BJ (cell line): ENCODE data around the gene FOXP2. TPM values are rescaled to one million over a fixed set of nuclear protein-coding genes. Genes with fewer than 3 reads are reported as not detected.

ENCODE experiments used
- CTCF ChIA-PET: fragments of 350-600 bp; formaldehyde crosslinking; extraction: SDS; loops from one replicate; lab custom pipeline; 2021; ENCODE audit warnings: antibody characterized with exemption, inconsistent platforms; lab: Yijun Ruan, JAX
- POLR2A ChIA-PET: fragments of 300-600 bp; sonication (Branson Sonifier 250); formaldehyde crosslinking; extraction: SDS; loops from one replicate; lab custom pipeline; 2021; ENCODE audit warnings: antibody characterized with exemption; lab: Charles Lee
- DNase-seq: peaks from one replicate; pipeline ENCODE4 v3.0.0-alpha.2; 2011; ENCODE audit warnings: low read depth
- H3K27me3 ChIP-seq: 2 replicates; pipeline ENCODE4 v1.6.0; 2011; ENCODE audit warnings: low read length; ENCODE audit not compliant: control insufficient read depth, insufficient read depth
- H3K36me3 ChIP-seq: 2 replicates; pipeline ENCODE4 v1.5.1; 2011; ENCODE audit warnings: low read length; ENCODE audit not compliant: control insufficient read depth, insufficient read depth
- H3K4me3 ChIP-seq: 2 replicates; pipeline ENCODE4 v1.5.1; 2011; ENCODE audit warnings: low read depth, mild to moderate bottlenecking, control low read depth, low read length
- polyA plus RNA-seq: library from polyadenylated mRNA; depleted of rRNA; stranded (reverse); fragments of >200 nt; gene quantifications from 2 replicates; pipeline ENCODE4 v1.2.3, GENCODE V29; 2011
- TF ChIP-seq, protein P1 (sequence below): IDR thresholded peaks from 2 replicates; pipeline ENCODE4 v1.5.1; 2011; ENCODE audit warnings: low read depth, mild to moderate bottlenecking, control low read depth, inconsistent platforms, low read length, moderate library complexity; ENCODE audit not compliant: insufficient read depth

Gene FOXP2
- polyA plus RNA-seq, 1 experiment: 0.66 TPM

- TF ChIP-seq, protein P1, sequence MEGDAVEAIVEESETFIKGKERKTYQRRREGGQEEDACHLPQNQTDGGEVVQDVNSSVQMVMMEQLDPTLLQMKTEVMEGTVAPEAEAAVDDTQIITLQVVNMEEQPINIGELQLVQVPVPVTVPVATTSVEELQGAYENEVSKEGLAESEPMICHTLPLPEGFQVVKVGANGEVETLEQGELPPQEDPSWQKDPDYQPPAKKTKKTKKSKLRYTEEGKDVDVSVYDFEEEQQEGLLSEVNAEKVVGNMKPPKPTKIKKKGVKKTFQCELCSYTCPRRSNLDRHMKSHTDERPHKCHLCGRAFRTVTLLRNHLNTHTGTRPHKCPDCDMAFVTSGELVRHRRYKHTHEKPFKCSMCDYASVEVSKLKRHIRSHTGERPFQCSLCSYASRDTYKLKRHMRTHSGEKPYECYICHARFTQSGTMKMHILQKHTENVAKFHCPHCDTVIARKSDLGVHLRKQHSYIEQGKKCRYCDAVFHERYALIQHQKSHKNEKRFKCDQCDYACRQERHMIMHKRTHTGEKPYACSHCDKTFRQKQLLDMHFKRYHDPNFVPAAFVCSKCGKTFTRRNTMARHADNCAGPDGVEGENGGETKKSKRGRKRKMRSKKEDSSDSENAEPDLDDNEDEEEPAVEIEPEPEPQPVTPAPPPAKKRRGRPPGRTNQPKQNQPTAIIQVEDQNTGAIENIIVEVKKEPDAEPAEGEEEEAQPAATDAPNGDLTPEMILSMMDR: no peak
- Histone ChIP-seq H3K27me3 (no peaks in the 10 kb centered on the region), H3K4me3 (no peak overlapping the region), H3K36me3 (no peaks in the 10 kb centered on the region)
- DNase-seq: no peak
- POLR2A ChIA-PET: no interaction called here
- CTCF ChIA-PET: interaction anchor here (1.0 kb wide), 1 partner anchor 8 kb away, joined by 3 read pairs; no protein-coding TSS in a partner anchor
Measured at GRCh38 chr7:114703677-114704076, 289.1 kb downstream of the FOXP2 start.

DNA sequence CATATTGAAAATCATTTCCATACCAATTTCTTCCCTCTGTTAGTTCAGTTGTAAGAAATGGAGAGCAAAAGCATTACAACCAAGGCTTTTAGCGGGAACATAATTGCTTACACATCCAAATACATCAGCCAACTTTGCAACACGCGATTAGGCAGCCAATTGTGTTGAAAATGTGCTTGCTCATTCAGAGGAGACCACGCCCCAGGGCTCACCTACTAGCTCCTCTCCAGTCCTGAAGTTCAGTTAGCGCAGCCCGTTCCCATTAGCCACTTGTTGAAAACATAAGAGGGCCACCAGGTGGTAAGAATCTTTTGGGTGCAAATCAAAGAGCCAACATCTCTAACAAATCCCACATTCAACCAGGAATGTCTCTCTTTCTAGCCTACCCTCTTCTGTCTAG lies 294.0 kb downstream of the FOXP2 start:
- H3K4me3 ChIP-seq: no peak overlapping the region
- H3K36me3 ChIP-seq: no peaks in the 10 kb centered on the region
- no peaks in the 10 kb centered on the region; the same call in 1 of the 2 replicates for H3K27me3 ChIP-seq
- TF ChIP-seq, protein P1: no peak
- ChIA-PET CTCF (no interaction called here), POLR2A (no interaction called here)
- DNase-seq: no peak

GRCh38 chr7:114710499-114710898 lies 295.9 kb downstream of the FOXP2 start:
- ChIA-PET CTCF (interaction anchor here (0.8 kb wide), 1 partner anchor 13 kb away, joined by 4 read pairs; no protein-coding TSS in a partner anchor), POLR2A (no interaction called here)
- TF ChIP-seq, protein P1: no peak
- Histone ChIP-seq H3K4me3 (no peak overlapping the region), H3K36me3 (no peaks in the 10 kb centered on the region), H3K27me3 (no peaks in the 10 kb centered on the region; the same call in 1 of the 2 replicates)
- no peak for DNase-seq

GRCh38 chr7:114711241-114711640 lies 296.6 kb downstream of the FOXP2 start:
- Histone ChIP-seq H3K4me3 (no peak overlapping the region), H3K36me3 (no peaks in the 10 kb centered on the region), H3K27me3 (no peaks in the 10 kb centered on the region; the same call in 1 of the 2 replicates)
- no peak for DNase-seq
- CTCF ChIA-PET: interaction anchor here (0.9 kb wide), 1 partner anchor 11 kb away, joined by 3 read pairs; no protein-coding TSS in a partner anchor
- POLR2A ChIA-PET: no interaction called here
- TF ChIP-seq, protein P1: no peak

DNA sequence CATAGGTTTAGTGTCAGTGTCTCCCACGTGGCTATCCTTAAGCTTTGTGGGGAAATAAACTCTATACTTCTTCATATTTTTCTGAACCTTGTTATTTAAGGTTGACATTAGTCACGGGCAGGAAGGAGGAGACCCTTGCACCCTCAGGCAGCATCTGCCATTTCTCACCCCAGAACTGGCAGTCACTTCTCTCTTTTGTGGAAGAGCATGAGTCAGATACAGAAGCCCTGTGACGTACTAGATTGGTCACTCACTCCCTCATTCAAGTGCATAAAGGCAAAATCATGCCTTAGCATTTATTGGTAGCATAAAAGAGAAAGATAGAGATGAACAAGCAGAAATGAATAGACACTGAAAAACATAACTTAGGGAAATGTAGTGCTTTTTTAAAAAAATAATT lies 301.3 kb downstream of the FOXP2 start:
- Histone ChIP-seq H3K4me3 (no peak overlapping the region), H3K36me3 (no peaks in the 10 kb centered on the region), H3K27me3 (no peaks in the 10 kb centered on the region; the same call in 1 of the 2 replicates)
- TF ChIP-seq, protein P1: no peak
- no peak for DNase-seq
- ChIA-PET CTCF (no interaction called here), POLR2A (no interaction called here)
